ENCODE results near the gene SBF2. TPM values are rescaled to one million over a fixed set of nuclear protein-coding genes. Genes with fewer than 3 reads are reported as not detected.

SBF2 gene
- total RNA-seq, 1 donor from 2014 or later, result 44.9 TPM

GRCh38 chr11:9875862-9876261 is 418.2 kb downstream of the SBF2 start:
- TF ChIP-seq CTCF (IDR thresholded peaks at IDR 0.05; ENCODE audit: unreplicated experiment), result no peak
- peaks cover 16% of the 10 kb centered on the region for H3K4me1 Mint-ChIP-seq (ENCODE audit: low read depth)
- peaks cover 22% of the 10 kb centered on the region for H3K36me3 Mint-ChIP-seq (ENCODE audit: insufficient read depth)
- DNase-seq (ENCODE audit: low spot score, unreplicated experiment), result no peak
- H3K9me3 Mint-ChIP-seq (ENCODE audit: low read depth), result peaks cover 21% of the 10 kb centered on the region
- no peaks in the 10 kb centered on the region for H3K27me3 Mint-ChIP-seq
- no peak overlapping the region for H3K4me3 Mint-ChIP-seq (ENCODE audit: low read depth)
- H3K27ac Mint-ChIP-seq, result no peak overlapping the region

- Mint-ChIP-seq H3K27ac (no peak overlapping the region), H3K36me3 (ENCODE audit: insufficient read depth) (peaks cover 24% of the 10 kb centered on the region), H3K4me1 (ENCODE audit: low read depth) (peaks cover 16% of the 10 kb centered on the region), H3K9me3 (ENCODE audit: low read depth) (peaks cover 22% of the 10 kb centered on the region), H3K4me3 (ENCODE audit: low read depth) (no peak overlapping the region), H3K27me3 (no peaks in the 10 kb centered on the region)
- DNase-seq (ENCODE audit: low spot score, unreplicated experiment), result no peak
- no peak for TF ChIP-seq CTCF (IDR thresholded peaks at IDR 0.05; ENCODE audit: unreplicated experiment)
These were observed 418.6 kb downstream of the SBF2 start for GRCh38 chr11:9875399-9875798.

DNA sequence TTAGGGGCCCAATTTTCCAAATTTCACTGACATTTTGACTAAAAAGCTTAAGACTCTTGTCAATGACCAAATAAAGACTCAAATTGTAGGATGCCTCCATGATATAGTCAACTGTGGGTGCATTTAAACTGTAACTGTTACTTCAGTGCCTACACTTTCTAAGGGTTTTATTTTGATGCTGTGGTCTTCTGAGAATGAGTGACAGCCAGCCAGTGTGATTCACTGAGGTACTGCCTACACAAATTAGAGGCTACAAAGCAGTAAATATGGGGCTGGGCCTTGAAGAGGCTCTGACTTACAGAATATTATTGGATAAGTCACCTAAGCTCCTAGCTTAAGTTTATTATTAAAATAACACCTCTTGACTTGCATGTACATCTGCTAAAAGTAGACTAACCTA is 419.6 kb downstream of the SBF2 start:
- peaks cover 16% of the 10 kb centered on the region for H3K4me1 Mint-ChIP-seq (ENCODE audit: low read depth)
- no peak overlapping the region for H3K4me3 Mint-ChIP-seq (ENCODE audit: low read depth)
- TF ChIP-seq CTCF (IDR thresholded peaks at IDR 0.05; ENCODE audit: unreplicated experiment), result no peak
- H3K9me3 Mint-ChIP-seq (ENCODE audit: low read depth), result peaks cover 22% of the 10 kb centered on the region
- DNase-seq (ENCODE audit: low spot score, unreplicated experiment), result no peak
- H3K36me3 Mint-ChIP-seq (ENCODE audit: insufficient read depth), result peaks cover 29% of the 10 kb centered on the region
- no peaks in the 10 kb centered on the region for H3K27me3 Mint-ChIP-seq
- no peak overlapping the region for H3K27ac Mint-ChIP-seq

GRCh38 chr11:9868641-9869040 is 425.4 kb downstream of the SBF2 start:
- H3K27ac Mint-ChIP-seq, result no peak overlapping the region
- DNase-seq (ENCODE audit: low spot score, unreplicated experiment), result no peak
- H3K36me3 Mint-ChIP-seq (ENCODE audit: insufficient read depth), result peaks cover 30% of the 10 kb centered on the region
- no peak overlapping the region for H3K4me3 Mint-ChIP-seq (ENCODE audit: low read depth)
- peaks cover 30% of the 10 kb centered on the region for H3K9me3 Mint-ChIP-seq (ENCODE audit: low read depth)
- peaks cover 2% of the 10 kb centered on the region for H3K4me1 Mint-ChIP-seq (ENCODE audit: low read depth)
- H3K27me3 Mint-ChIP-seq, result no peaks in the 10 kb centered on the region
- TF ChIP-seq CTCF (IDR thresholded peaks at IDR 0.05; ENCODE audit: unreplicated experiment), result no peak

- Mint-ChIP-seq H3K27me3 (no peaks in the 10 kb centered on the region), H3K9me3 (ENCODE audit: low read depth) (peaks cover 11% of the 10 kb centered on the region), H3K27ac (no peak overlapping the region), H3K4me3 (ENCODE audit: low read depth) (no peak overlapping the region), H3K36me3 (ENCODE audit: insufficient read depth) (peaks cover 8% of the 10 kb centered on the region), H3K4me1 (ENCODE audit: low read depth) (peaks cover 23% of the 10 kb centered on the region)
- no peak for TF ChIP-seq CTCF (IDR thresholded peaks at IDR 0.05; ENCODE audit: unreplicated experiment)
- no peak for DNase-seq (ENCODE audit: low spot score, unreplicated experiment)
These were observed 431.0 kb downstream of the SBF2 start for GRCh38 chr11:9862981-9863380.
